Fibroblast of lung (primary cell): Measurements from ENCODE around the gene ASB18. TPM values are rescaled to one million over a fixed set of nuclear protein-coding genes. Genes with fewer than 3 reads are reported as not detected.

Experiments used
- DNase-seq, 2 donors: peaks; one replicate each; pipeline versions ENCODE4 v3.0.0 to v3.0.0-alpha.2; 2010; ENCODE audit warnings: low read depth in 2 of 2
- H2AFZ ChIP-seq: 2 replicates; pipeline ENCODE4 v1.5.1; 2012; ENCODE audit warnings: low read length, control low read depth, inconsistent platforms
- H3K27ac ChIP-seq: 2 replicates; pipeline ENCODE4 v1.5.1; 2011; ENCODE audit warnings: low read length, control low read depth; ENCODE audit not compliant: insufficient read depth
- H3K27me3 ChIP-seq: 2 replicates; pipeline ENCODE4 v1.5.1; 2011; ENCODE audit warnings: mild to moderate bottlenecking, low read length; ENCODE audit not compliant: control insufficient read depth, insufficient read depth
- H3K36me3 ChIP-seq: 2 replicates; pipeline ENCODE4 v1.5.1; 2011; ENCODE audit warnings: low read length; ENCODE audit not compliant: control insufficient read depth, insufficient read depth
- H3K4me1 ChIP-seq: 2 replicates; pipeline ENCODE4 v1.5.1; 2011; ENCODE audit warnings: low read length; ENCODE audit not compliant: control insufficient read depth, insufficient read depth; ENCODE audit errors: extremely low read depth
- H3K4me2 ChIP-seq: 2 replicates; pipeline ENCODE4 v1.5.1; 2011; ENCODE audit warnings: low read length, control low read depth; ENCODE audit not compliant: insufficient read depth; ENCODE audit errors: extremely low read depth
- H3K4me3 ChIP-seq, 4 experiments: fragments of 200-600 bp in 1 of 4; sonication (generic) in 1 of 4; replicated peaks in 1 of 4; 2 replicates each; pipeline ENCODE4 v1.5.1; 2011 to 2016; ENCODE audit warnings: low read length in 4 of 4, low read depth in 3 of 4, mild to moderate bottlenecking in 3 of 4, control low read depth in 2 of 4, inconsistent platforms in 1 of 4, mixed read lengths in 1 of 4; ENCODE audit not compliant: insufficient read depth in 1 of 4; ENCODE audit errors: control extremely low read depth in 1 of 4
- H3K79me2 ChIP-seq: 2 replicates; pipeline ENCODE4 v1.5.1; 2012; ENCODE audit warnings: mild to moderate bottlenecking, low read length, inconsistent platforms; ENCODE audit not compliant: control insufficient read depth, insufficient read depth
- H3K9ac ChIP-seq: 2 replicates; pipeline ENCODE4 v1.5.1; 2011; ENCODE audit warnings: mild to moderate bottlenecking, low read length, control low read depth; ENCODE audit not compliant: insufficient read depth
- H3K9me3 ChIP-seq: 2 replicates; pipeline ENCODE4 v1.5.1; 2012; ENCODE audit warnings: low read depth, low read length; ENCODE audit not compliant: control insufficient read depth, insufficient read depth
- H4K20me1 ChIP-seq: 2 replicates; pipeline ENCODE4 v1.5.1; 2011; ENCODE audit warnings: low read length; ENCODE audit not compliant: control insufficient read depth, insufficient read depth; ENCODE audit errors: extremely low read depth
- EZH2 ChIP-seq: IDR thresholded peaks from 2 replicates; pipeline ENCODE4 v1.5.1; 2012; ENCODE audit warnings: low read length, control low read depth, mild to moderate bottlenecking; ENCODE audit errors: missing control alignments
- polyA plus RNA-seq, 2 donors: library from polyadenylated mRNA; depleted of rRNA in 1 of 2; stranded (reverse) in 1 of 2; unstranded in 1 of 2; fragments of >200 nt; gene quantifications; 2 replicates each; pipeline ENCODE4 v1.2.1, GENCODE V29; 2011 to 2012; ENCODE audit warnings: missing spikeins in 1 of 2
- total RNA-seq: library from RNA; depleted of rRNA; stranded (reverse); fragments of >200 nt; gene quantifications from 2 replicates; pipeline ENCODE4 v1.2.1, GENCODE V29; 2014
- TF ChIP-seq, protein P1 (sequence below), 2 donors: IDR thresholded peaks in 1 of 2; conservative IDR thresholded peaks in 1 of 2; 1 replicate in 1 of 2; 2 replicates in 1 of 2; pipeline ENCODE4 v1.5.1; 2011 to 2012; ENCODE audit warnings: low read length in 2 of 2, control low read depth in 1 of 2, inconsistent platforms in 1 of 2, low read depth in 1 of 2, mild to moderate bottlenecking in 1 of 2

ASB18 gene
- total and polyA plus RNA-seq, 2 donors (not counting 1 experiment from before 2014, with no cell fraction given): not detected

DNA sequence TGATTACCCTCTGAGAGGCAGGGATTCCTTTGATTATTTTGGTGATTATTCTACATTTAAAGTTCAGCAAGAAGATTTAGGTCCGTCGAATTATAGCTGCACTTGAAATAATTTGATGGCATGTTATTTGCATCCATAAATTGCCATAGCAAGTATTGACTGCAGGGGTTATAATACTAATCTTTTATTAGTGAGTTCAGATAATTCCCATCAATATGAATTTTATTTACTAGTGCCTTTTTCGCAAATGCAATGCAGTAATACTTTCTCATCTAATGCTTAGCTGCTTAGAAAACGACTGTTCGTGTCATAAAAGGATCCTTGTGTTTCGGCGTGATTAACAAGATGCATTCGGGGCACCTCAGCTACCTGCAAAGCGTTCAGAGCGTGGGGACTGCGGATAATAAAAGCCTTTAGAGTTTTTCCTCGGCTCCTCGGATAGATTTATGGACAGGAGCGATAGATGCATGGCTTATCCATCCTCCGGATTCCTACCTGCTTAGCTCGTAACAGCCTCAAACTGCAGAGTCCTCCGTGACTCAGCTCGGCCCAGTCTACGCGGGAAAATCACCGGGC, 93.5 kb downstream of the ASB18 start:
- no peak overlapping the region for H3K27ac ChIP-seq
- H3K79me2 ChIP-seq: no peaks in the 10 kb centered on the region
- no peaks in the 10 kb centered on the region for H3K9me3 ChIP-seq
- H3K4me1 ChIP-seq: no peaks in the 10 kb centered on the region
- H2AFZ ChIP-seq: no peak overlapping the region
- no peaks in the 10 kb centered on the region for H4K20me1 ChIP-seq
- no peak overlapping the region for H3K4me3 ChIP-seq
- TF ChIP-seq, protein P1, sequence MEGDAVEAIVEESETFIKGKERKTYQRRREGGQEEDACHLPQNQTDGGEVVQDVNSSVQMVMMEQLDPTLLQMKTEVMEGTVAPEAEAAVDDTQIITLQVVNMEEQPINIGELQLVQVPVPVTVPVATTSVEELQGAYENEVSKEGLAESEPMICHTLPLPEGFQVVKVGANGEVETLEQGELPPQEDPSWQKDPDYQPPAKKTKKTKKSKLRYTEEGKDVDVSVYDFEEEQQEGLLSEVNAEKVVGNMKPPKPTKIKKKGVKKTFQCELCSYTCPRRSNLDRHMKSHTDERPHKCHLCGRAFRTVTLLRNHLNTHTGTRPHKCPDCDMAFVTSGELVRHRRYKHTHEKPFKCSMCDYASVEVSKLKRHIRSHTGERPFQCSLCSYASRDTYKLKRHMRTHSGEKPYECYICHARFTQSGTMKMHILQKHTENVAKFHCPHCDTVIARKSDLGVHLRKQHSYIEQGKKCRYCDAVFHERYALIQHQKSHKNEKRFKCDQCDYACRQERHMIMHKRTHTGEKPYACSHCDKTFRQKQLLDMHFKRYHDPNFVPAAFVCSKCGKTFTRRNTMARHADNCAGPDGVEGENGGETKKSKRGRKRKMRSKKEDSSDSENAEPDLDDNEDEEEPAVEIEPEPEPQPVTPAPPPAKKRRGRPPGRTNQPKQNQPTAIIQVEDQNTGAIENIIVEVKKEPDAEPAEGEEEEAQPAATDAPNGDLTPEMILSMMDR (conservative IDR thresholded peaks at IDR 0.05 in 1 of 2, IDR thresholded peaks at IDR 0.05 in 1 of 2; ENCODE audit: low read depth in 1 of 2, low read length in 2 of 2): no peak
- no peak for TF ChIP-seq EZH2
- no peak overlapping the region for H3K9ac ChIP-seq
- H3K27me3 ChIP-seq: peaks cover 85% of the 10 kb centered on the region
- DNase-seq: no peak
- H3K4me2 ChIP-seq: no peak overlapping the region
- no peaks in the 10 kb centered on the region for H3K36me3 ChIP-seq

- no peak overlapping the region for H3K9ac ChIP-seq
- H3K36me3 ChIP-seq: no peaks in the 10 kb centered on the region
- H3K4me3 ChIP-seq: no peak overlapping the region
- no peaks in the 10 kb centered on the region for H3K79me2 ChIP-seq
- no peak overlapping the region for H2AFZ ChIP-seq
- no peaks in the 10 kb centered on the region for H4K20me1 ChIP-seq
- peaks cover 87% of the 10 kb centered on the region for H3K27me3 ChIP-seq
- TF ChIP-seq, protein P1 (conservative IDR thresholded peaks at IDR 0.05 in 1 of 2, IDR thresholded peaks at IDR 0.05 in 1 of 2; ENCODE audit: low read depth in 1 of 2, low read length in 2 of 2): no peak
- TF ChIP-seq EZH2: no peak
- H3K27ac ChIP-seq: no peak overlapping the region
- H3K9me3 ChIP-seq: no peaks in the 10 kb centered on the region
- no peaks in the 10 kb centered on the region for H3K4me1 ChIP-seq
- DNase-seq: no peak
- H3K4me2 ChIP-seq: no peak overlapping the region
Observed at GRCh38 chr2:236169741-236170589, 94.2 kb downstream of the ASB18 start.

GRCh38 chr2:236169151-236169721, 95.0 kb downstream of the ASB18 start:
- no peaks in the 10 kb centered on the region for H3K9me3 ChIP-seq
- TF ChIP-seq, protein P1 (conservative IDR thresholded peaks at IDR 0.05 in 1 of 2, IDR thresholded peaks at IDR 0.05 in 1 of 2; ENCODE audit: low read depth in 1 of 2, low read length in 2 of 2): no peak
- peak; percentile 54 for TF ChIP-seq EZH2

More at GRCh38 chr2:236169151-236169721, 95.0 kb downstream of the ASB18 start:
- DNase-seq: no peak
- Histone ChIP-seq H3K36me3 (no peaks in the 10 kb centered on the region), H3K4me2 (no peak overlapping the region), H3K79me2 (no peaks in the 10 kb centered on the region), H4K20me1 (no peaks in the 10 kb centered on the region), H3K4me1 (no peaks in the 10 kb centered on the region), H2AFZ (no peak overlapping the region), H3K27ac (no peak overlapping the region), H3K9ac (no peak overlapping the region), H3K27me3 (peaks cover 88% of the 10 kb centered on the region), H3K4me3 (no peak overlapping the region)
